Measurements from ENCODE around the gene XCR1.

XCR1 gene

GRCh38 chr3:46027736-46028397 lies 584 bp upstream of the XCR1 start:
- Histone ChIP-seq H3K36me3 (no peaks in the 10 kb centered on the region), H3K4me1 (ENCODE audit: control insufficient read depth in 1 of 2, insufficient read depth in 1 of 2, low read depth in 1 of 2, low read length in 1 of 2) (no peaks in the 10 kb centered on the region), H3K4me3 (ENCODE audit: low read depth in 1 of 2, low read length in 1 of 2) (no peak overlapping the region), H3K27me3 (no peaks in the 10 kb centered on the region), H3K9me3 (no peaks in the 10 kb centered on the region), H3K27ac (no peak overlapping the region)
- no peak for TF ChIP-seq CTCF (IDR thresholded peaks at IDR 0.05)

GRCh38 chr3:46025139-46025538 lies 2.1 kb downstream of the XCR1 start:
- Histone ChIP-seq H3K27ac (no peak overlapping the region), H3K4me3 (ENCODE audit: low read depth in 1 of 2, low read length in 1 of 2) (no peak overlapping the region), H3K4me1 (ENCODE audit: control insufficient read depth in 1 of 2, insufficient read depth in 1 of 2, low read depth in 1 of 2, low read length in 1 of 2) (no peaks in the 10 kb centered on the region), H3K36me3 (no peaks in the 10 kb centered on the region), H3K27me3 (no peaks in the 10 kb centered on the region), H3K9me3 (no peaks in the 10 kb centered on the region)
- TF ChIP-seq CTCF (IDR thresholded peaks at IDR 0.05) = no peak

GRCh38 chr3:46024131-46024530 lies 3.2 kb downstream of the XCR1 start:
- TF ChIP-seq CTCF (IDR thresholded peaks at IDR 0.05) = no peak
- H3K4me3 ChIP-seq (ENCODE audit: low read depth in 1 of 2, low read length in 1 of 2) = no peak overlapping the region
- H3K4me1 ChIP-seq (ENCODE audit: control insufficient read depth in 1 of 2, insufficient read depth in 1 of 2, low read depth in 1 of 2, low read length in 1 of 2) = no peaks in the 10 kb centered on the region
- peaks cover 1% of the 10 kb centered on the region for H3K27me3 ChIP-seq
- H3K9me3 ChIP-seq = no peaks in the 10 kb centered on the region
- H3K27ac ChIP-seq = no peak overlapping the region
- H3K36me3 ChIP-seq = no peaks in the 10 kb centered on the region

- H3K4me3 ChIP-seq (ENCODE audit: low read depth in 1 of 2, low read length in 1 of 2) = no peak overlapping the region
- peaks cover 10% of the 10 kb centered on the region for H3K27me3 ChIP-seq
- no peaks in the 10 kb centered on the region for H3K4me1 ChIP-seq (ENCODE audit: control insufficient read depth in 1 of 2, insufficient read depth in 1 of 2, low read depth in 1 of 2, low read length in 1 of 2)
- no peaks in the 10 kb centered on the region for H3K36me3 ChIP-seq
- TF ChIP-seq CTCF (IDR thresholded peaks at IDR 0.05) = no peak
- no peaks in the 10 kb centered on the region for H3K9me3 ChIP-seq
- no peak overlapping the region for H3K27ac ChIP-seq
Observed at GRCh38 chr3:46022909-46023785, 4.1 kb downstream of the XCR1 start.

- no peak for TF ChIP-seq CTCF (IDR thresholded peaks at IDR 0.05)
- Histone ChIP-seq H3K9me3 (no peaks in the 10 kb centered on the region), H3K4me1 (ENCODE audit: control insufficient read depth in 1 of 2, insufficient read depth in 1 of 2, low read depth in 1 of 2, low read length in 1 of 2) (no peaks in the 10 kb centered on the region), H3K27ac (no peak overlapping the region), H3K27me3 (peaks cover 10% of the 10 kb centered on the region), H3K36me3 (no peaks in the 10 kb centered on the region), H3K4me3 (ENCODE audit: low read depth in 1 of 2, low read length in 1 of 2) (no peak overlapping the region)
Observed at GRCh38 chr3:46021516-46021915, 5.8 kb downstream of the XCR1 start.

All from neutrophil (primary cell).